ENCODE measurements around the gene PFDN4.

DNA sequence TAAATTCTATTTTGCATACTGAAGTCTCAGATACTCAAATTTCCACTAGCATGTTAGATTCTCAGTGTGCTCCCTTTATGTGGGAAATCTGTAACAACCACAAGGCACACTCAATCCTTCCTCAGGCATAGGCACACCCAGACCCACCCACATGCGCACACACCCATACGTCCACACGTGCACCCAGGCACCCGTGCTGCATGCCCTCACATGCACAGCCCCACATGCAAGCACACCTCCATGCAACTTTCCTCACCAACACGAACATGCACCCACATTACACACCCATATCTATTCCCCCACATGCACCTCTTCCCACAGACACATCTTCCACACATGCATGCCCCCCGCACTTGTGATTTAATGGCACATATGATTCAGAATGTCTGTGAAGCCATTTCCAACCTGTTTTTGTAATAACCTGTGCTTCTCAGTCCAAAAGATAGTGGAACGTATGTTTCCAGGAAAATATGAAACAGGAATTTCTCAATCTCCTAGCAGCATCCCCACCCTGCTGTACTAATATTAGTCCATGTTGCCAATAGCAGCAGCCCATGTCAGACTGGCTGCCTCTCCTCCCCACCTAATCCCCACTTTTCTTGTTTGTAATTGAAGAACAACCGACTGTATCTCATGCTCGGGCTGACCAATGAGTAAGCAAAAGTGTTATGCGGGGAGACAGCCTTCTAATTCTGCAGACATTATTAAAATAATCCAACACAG, 22.8 kb upstream of the PFDN4 start:
- TF ChIP-seq POLR2A (IDR thresholded peaks at IDR 0.05; ENCODE audit: low read depth, low read length) (no peak), TAF1 (IDR thresholded peaks at IDR 0.05; ENCODE audit: low read depth, low read length) (no peak), SPI1 (IDR thresholded peaks at IDR 0.05; ENCODE audit: low read depth, low read length) (no peak), POLR2AphosphoS5 (IDR thresholded peaks at IDR 0.05; ENCODE audit: low read depth, low read length) (no peak), POU2F2 (IDR thresholded peaks at IDR 0.05; ENCODE audit: low read depth, low read length) (no peak), PAX5 (IDR thresholded peaks at IDR 0.05; ENCODE audit: insufficient read depth, low read length, severe bottlenecking) (no peak)

Data from GM12891 (cell line).